KMS-11 (cell line): ENCODE data around the gene KRTAP20-2.

Experiments used
- H2AFZ ChIP-seq: fragments of 200-600 bp; sonication (generic); 2 replicates; pipeline ENCODE4 v1.6.1; 2016; ENCODE audit warnings: antibody characterized with exemption, mixed run types, low read depth
- H3K27ac ChIP-seq: fragments of 200-600 bp; sonication (generic); 2 replicates; pipeline ENCODE4 v1.6.1; 2016; ENCODE audit warnings: mild to moderate bottlenecking, mixed run types
- H3K27me3 ChIP-seq: fragments of 200-600 bp; sonication (generic); 2 replicates; pipeline ENCODE4 v1.6.1; 2017; ENCODE audit warnings: mild to moderate bottlenecking, low read depth, mixed run types, moderate library complexity; ENCODE audit not compliant: insufficient read depth
- H3K36me3 ChIP-seq: fragments of 200-600 bp; sonication (generic); 2 replicates; pipeline ENCODE4 v1.6.1; 2017; ENCODE audit warnings: mild to moderate bottlenecking, mixed run types; ENCODE audit not compliant: insufficient read depth
- H3K4me1 ChIP-seq: fragments of 200-600 bp; sonication (generic); 2 replicates; pipeline ENCODE4 v1.6.1; 2016; ENCODE audit warnings: mild to moderate bottlenecking, low read depth, mixed run types; ENCODE audit not compliant: poor library complexity, severe bottlenecking
- H3K4me2 ChIP-seq: fragments of 200-600 bp; sonication (generic); 2 replicates; pipeline ENCODE4 v1.7.0; 2016; ENCODE audit warnings: mild to moderate bottlenecking, mixed run types
- H3K4me3 ChIP-seq: fragments of 200-600 bp; sonication (generic); IDR thresholded peaks from 2 replicates; pipeline ENCODE4 v1.6.1; 2017; ENCODE audit warnings: low read depth, low read length, mixed read lengths; ENCODE audit not compliant: insufficient read depth
- H3K79me2 ChIP-seq: fragments of 200-600 bp; sonication (generic); 2 replicates; pipeline ENCODE4 v1.6.1; 2016; ENCODE audit warnings: low read depth, mixed run types; ENCODE audit not compliant: insufficient read depth
- H3K9ac ChIP-seq: fragments of 200-600 bp; sonication (generic); 2 replicates; pipeline ENCODE4 v1.6.1; 2016; ENCODE audit warnings: mild to moderate bottlenecking, mixed run types
- H4K20me1 ChIP-seq: fragments of 200-600 bp; sonication (generic); 2 replicates; pipeline ENCODE4 v1.6.1; 2016; ENCODE audit warnings: mild to moderate bottlenecking, mixed run types; ENCODE audit not compliant: insufficient read depth
- CTCF ChIP-seq: fragments of 200-600 bp; sonication (generic); conservative IDR thresholded peaks from 2 replicates; pipeline ENCODE4 v1.6.1; 2017; ENCODE audit warnings: low read depth, mild to moderate bottlenecking, antibody characterized with exemption, low read length, moderate library complexity, mixed read lengths

Gene KRTAP20-2

GRCh38 chr21:30634906-30635305 lies at the start of gene KRTAP20-2:
TSS of gene KRTAP20-2 (plus strand) at chr21:30635206. CDS start at chr21:30635264, 58 bp downstream.
- Histone ChIP-seq H3K27me3 (no peaks in the 10 kb centered on the region), H3K4me1 (no peaks in the 10 kb centered on the region), H3K27ac (no peak within 1 kb of the TSS), H3K9ac (no peak within 1 kb of the TSS), H3K4me2 (no peak within 1 kb of the TSS), H3K79me2 (no peaks in the 10 kb centered on the region), H3K4me3 (no peak within 1 kb of the TSS), H2AFZ (no peak within 1 kb of the TSS), H3K36me3 (no peaks in the 10 kb centered on the region), H4K20me1 (no peaks in the 10 kb centered on the region)
- TF ChIP-seq CTCF, result no peak

- TF ChIP-seq CTCF, result no peak
Observed at GRCh38 chr21:30590297-30590696, 44.7 kb upstream of the KRTAP20-2 start, which contains the start of gene KRTAP22-2. TSS of gene KRTAP22-2 (minus strand) at chr21:30590397.

GRCh38 chr21:30592140-30592539 lies 42.9 kb upstream of the KRTAP20-2 start, which contains the start of gene KRTAP6-3:
TSS of gene KRTAP6-3 (plus strand) at chr21:30592440. CDS start at chr21:30592446, 6 bp downstream.
- no peaks in the 10 kb centered on the region for H3K27me3 ChIP-seq
- no peaks in the 10 kb centered on the region for H3K36me3 ChIP-seq
- no peak within 1 kb of the TSS for H2AFZ ChIP-seq
- H3K4me2 ChIP-seq, result no peak within 1 kb of the TSS
- no peak within 1 kb of the TSS for H3K27ac ChIP-seq
- H4K20me1 ChIP-seq, result no peaks in the 10 kb centered on the region
- H3K9ac ChIP-seq, result no peak within 1 kb of the TSS
- no peak within 1 kb of the TSS for H3K4me3 ChIP-seq
- no peak for TF ChIP-seq CTCF
- H3K4me1 ChIP-seq, result no peaks in the 10 kb centered on the region
- H3K79me2 ChIP-seq, result no peaks in the 10 kb centered on the region

More at GRCh38 chr21:30590297-30590696, 44.7 kb upstream of the KRTAP20-2 start, which contains the start of gene KRTAP22-2:
- H4K20me1 ChIP-seq, result no peaks in the 10 kb centered on the region
- H3K4me3 ChIP-seq, result no peak within 1 kb of the TSS
- H3K9ac ChIP-seq, result no peak within 1 kb of the TSS
- no peak within 1 kb of the TSS for H3K4me2 ChIP-seq
- no peaks in the 10 kb centered on the region for H3K36me3 ChIP-seq
- H3K27ac ChIP-seq, result no peak within 1 kb of the TSS
- no peak within 1 kb of the TSS for H2AFZ ChIP-seq
- no peaks in the 10 kb centered on the region for H3K79me2 ChIP-seq
- no peaks in the 10 kb centered on the region for H3K27me3 ChIP-seq
- no peaks in the 10 kb centered on the region for H3K4me1 ChIP-seq

GRCh38 chr21:30598802-30599201 lies 36.2 kb upstream of the KRTAP20-2 start, which contains the start of gene KRTAP6-2:
TSS of gene KRTAP6-2 (minus strand) at chr21:30598902. CDS start at chr21:30598874, 28 bp downstream.
- Histone ChIP-seq H3K9ac (no peak within 1 kb of the TSS), H3K4me3 (no peak within 1 kb of the TSS), H4K20me1 (no peaks in the 10 kb centered on the region), H3K36me3 (no peaks in the 10 kb centered on the region), H3K4me2 (no peak within 1 kb of the TSS), H2AFZ (no peak within 1 kb of the TSS), H3K79me2 (no peaks in the 10 kb centered on the region), H3K27me3 (no peaks in the 10 kb centered on the region), H3K4me1 (no peaks in the 10 kb centered on the region), H3K27ac (no peak within 1 kb of the TSS)
- TF ChIP-seq CTCF, result no peak
